PC-3 (cell line): ENCODE measurements around the gene MAP2K4. TPM values are rescaled to one million over a fixed set of nuclear protein-coding genes. Genes with fewer than 3 reads are reported as not detected.
A peak's percentile ranks its signal among the peaks of the same experiment; 100 is the strongest.

Experiments used
- ATAC-seq: fragments of 200-7000 bp; cut with Tn5 transposase; 2 replicates; pipeline ENCODE4 v1.9.1; 2020; ENCODE audit warnings: mild to moderate bottlenecking, moderate library complexity
- BruUV-seq: library from RNA; stranded (reverse); fragments of 400-500 nt; replicated peaks from 2 replicates; lab custom pipeline; 2021; lab: Mats Ljungman, UMichigan
- CTCF ChIA-PET: fragments of 300-600 bp; sonication (Branson Sonifier 250); formaldehyde crosslinking; loops from one replicate; lab custom pipeline; 2022; ENCODE audit warnings: antibody characterized with exemption; lab: Charles Lee
- POLR2A ChIA-PET: fragments of 300-600 bp; sonication (Branson Sonifier 250); formaldehyde crosslinking; loops from one replicate; lab custom pipeline; 2022; ENCODE audit warnings: antibody characterized with exemption; ENCODE audit not compliant: unreplicated experiment; lab: Charles Lee
- DNase-seq: peaks from one replicate; pipeline ENCODE4 v3.0.0-alpha.2; 2015
- H2AFZ ChIP-seq: fragments of 300-600 bp; sonication (generic); 2 replicates; pipeline ENCODE4 v1.6.0; 2016; ENCODE audit warnings: antibody characterized with exemption, low read length
- H3F3A ChIP-seq: fragments of 300-600 bp; sonication (generic); one replicate; pipeline ENCODE4 v1.6.0; 2017; ENCODE audit warnings: antibody characterized with exemption, low read length, control low read depth, mild to moderate bottlenecking; ENCODE audit not compliant: unreplicated experiment
- H3K27ac ChIP-seq: fragments of 300-600 bp; sonication (generic); 2 replicates; pipeline ENCODE4 v1.5.1; 2016; ENCODE audit warnings: mild to moderate bottlenecking, low read length
- H3K27me3 ChIP-seq: fragments of 300-600 bp; sonication (generic); 2 replicates; pipeline ENCODE4 v1.6.1; 2016; ENCODE audit warnings: low read length, mixed read lengths
- H3K36me3 ChIP-seq: fragments of 300-600 bp; sonication (generic); 2 replicates; pipeline ENCODE4 v1.6.1; 2016; ENCODE audit warnings: low read depth, mixed run types, low read length, mixed read lengths
- H3K4me1 ChIP-seq: fragments of 300-600 bp; sonication (generic); 2 replicates; pipeline ENCODE4 v1.5.1; 2016; ENCODE audit warnings: low read length; ENCODE audit not compliant: insufficient read depth
- H3K4me2 ChIP-seq: fragments of 300-600 bp; sonication (generic); 2 replicates; pipeline ENCODE4 v1.6.0; 2016; ENCODE audit warnings: low read length
- H3K4me3 ChIP-seq: fragments of 300-600 bp; sonication (generic); 2 replicates; pipeline ENCODE4 v1.5.1; 2016; ENCODE audit warnings: mild to moderate bottlenecking, low read length, mixed read lengths
- H3K79me2 ChIP-seq: fragments of 300-600 bp; sonication (generic); 2 replicates; pipeline ENCODE4 v1.6.1; 2017; ENCODE audit warnings: low read length, mixed read lengths
- H3K9ac ChIP-seq: fragments of 300-600 bp; sonication (generic); 2 replicates; pipeline ENCODE4 v1.6.0; 2016; ENCODE audit warnings: mild to moderate bottlenecking, low read length
- H3K9me2 ChIP-seq: fragments of 300-600 bp; sonication (generic); replicated peaks from 2 replicates; pipeline ENCODE4 v1.6.1; 2016; ENCODE audit warnings: mixed run types, low read length, mixed read lengths
- H3K9me3 ChIP-seq: fragments of 300-600 bp; sonication (generic); 2 replicates; pipeline ENCODE4 v1.6.1; 2016; ENCODE audit warnings: low read length, mixed read lengths
- H4K20me1 ChIP-seq: fragments of 300-600 bp; sonication (generic); 2 replicates; pipeline ENCODE4 v1.6.1; 2016; ENCODE audit warnings: low read length, mixed read lengths
- CTCF ChIP-seq: fragments of 300-600 bp; sonication (generic); conservative IDR thresholded peaks from 2 replicates; pipeline ENCODE4 v1.5.1; 2017; ENCODE audit warnings: antibody characterized with exemption, low read depth, mild to moderate bottlenecking, low read length
- EZH2 ChIP-seq: fragments of 300-600 bp; sonication (generic); IDR thresholded peaks from one replicate; pipeline ENCODE4 v1.6.1; 2017; ENCODE audit warnings: antibody characterized with exemption, mild to moderate bottlenecking, low read length; ENCODE audit not compliant: unreplicated experiment
- EZH2phosphoT487 ChIP-seq: fragments of 300-600 bp; sonication (generic); IDR thresholded peaks from 2 replicates; pipeline ENCODE4 v1.6.1; 2018; ENCODE audit warnings: mild to moderate bottlenecking, antibody characterized with exemption, low read length, borderline replicate concordance
- intact Hi-C: fragments of 100-400 bp; cut with micrococcal nuclease; formaldehyde crosslinking; loops from 2 replicates; pipeline ENCODE4 v1.9.0; 2023
- total RNA-seq: library from RNA; depleted of rRNA; stranded (reverse); fragments of >200 nt; gene quantifications from 2 replicates; pipeline ENCODE4 v1.2.3, GENCODE V29; 2014

The MAP2K4 gene
- total RNA-seq, 1 experiment from 2014 or later: 35.5 TPM

DNA sequence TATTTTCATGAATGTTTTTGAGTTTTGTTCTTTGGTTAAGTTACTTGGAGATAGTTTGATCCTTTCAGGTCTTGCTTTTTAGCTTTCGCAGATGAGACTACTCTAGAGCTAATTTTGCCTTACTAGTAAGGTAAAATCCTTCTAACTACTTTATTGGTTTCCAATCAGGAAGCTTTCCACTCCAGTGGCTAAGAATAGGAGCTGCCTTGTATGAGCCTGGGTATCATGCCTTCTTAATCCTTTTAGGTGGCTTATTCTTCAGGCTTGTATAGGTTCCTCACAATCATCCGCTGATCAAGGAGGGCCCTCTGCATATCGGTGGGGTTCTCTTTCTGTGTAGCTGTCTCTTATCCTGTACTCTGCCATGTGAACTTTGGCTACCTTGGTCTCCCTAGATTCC lies 53.7 kb downstream of the MAP2K4 start:
- no TSS peak for BruUV-seq
- no peak overlapping the region for H3K27ac ChIP-seq
- intact Hi-C loops: no loop called here
- TF ChIP-seq CTCF (no peak), EZH2phosphoT487 (no peak), EZH2 (no peak)
- no peak for DNase-seq
- H3K4me3 ChIP-seq: no peak overlapping the region
- H3F3A ChIP-seq: peaks cover 4% of the 10 kb centered on the region
- H3K9me2 ChIP-seq: no peaks in the 10 kb centered on the region
- H3K4me1 ChIP-seq: peaks cover 12% of the 10 kb centered on the region
- ATAC-seq: no peak
- POLR2A ChIA-PET: no interaction called here
- no peak overlapping the region for H3K4me2 ChIP-seq
- no peak overlapping the region for H2AFZ ChIP-seq
- peaks cover 19% of the 10 kb centered on the region; the same call in 1 of the 2 replicates for H3K36me3 ChIP-seq
- no peaks in the 10 kb centered on the region for H3K9me3 ChIP-seq
- CTCF ChIA-PET: no interaction called here
- no peak overlapping the region for H3K9ac ChIP-seq
- no peaks in the 10 kb centered on the region for H4K20me1 ChIP-seq
- peaks cover 8% of the 10 kb centered on the region; the same call in 1 of the 2 replicates for H3K79me2 ChIP-seq
- no peaks in the 10 kb centered on the region for H3K27me3 ChIP-seq

GRCh38 chr17:12077773-12078172 lies 57.1 kb downstream of the MAP2K4 start:
- Histone ChIP-seq H3K4me2 (no peak overlapping the region), H4K20me1 (no peaks in the 10 kb centered on the region), H3K27me3 (no peaks in the 10 kb centered on the region), H3F3A (no peaks in the 10 kb centered on the region), H3K9ac (no peak overlapping the region), H3K4me3 (no peak overlapping the region), H3K4me1 (no peaks in the 10 kb centered on the region), H3K9me3 (no peaks in the 10 kb centered on the region), H3K27ac (no peak overlapping the region), H3K9me2 (no peaks in the 10 kb centered on the region), H3K79me2 (0 out of 2 replicates have a peak, but pooled peaks cover 5% of the 10 kb centered on the region), H2AFZ (no peak overlapping the region), H3K36me3 (peaks cover 19% of the 10 kb centered on the region; the same call in 1 of the 2 replicates)
- BruUV-seq: no TSS peak
- intact Hi-C loops: no loop called here
- CTCF ChIA-PET: no interaction called here
- POLR2A ChIA-PET: no interaction called here
- DNase-seq (no peak), ATAC-seq (no peak)
- TF ChIP-seq CTCF (no peak), EZH2phosphoT487 (no peak), EZH2 (no peak)

- H3K9me3 ChIP-seq: no peaks in the 10 kb centered on the region
- H3K9me2 ChIP-seq: no peaks in the 10 kb centered on the region
- ChIA-PET CTCF (no interaction called here), POLR2A (no interaction called here)
- no peaks in the 10 kb centered on the region for H4K20me1 ChIP-seq
- H3K9ac ChIP-seq: no peak overlapping the region
- intact Hi-C loops: no loop called here
- no peak overlapping the region for H3K27ac ChIP-seq
- BruUV-seq: no TSS peak
- H3K79me2 ChIP-seq: 0 out of 2 replicates have a peak, but pooled peaks cover 5% of the 10 kb centered on the region
- no peaks in the 10 kb centered on the region for H3K27me3 ChIP-seq
- peaks cover 25% of the 10 kb centered on the region; the same call in 1 of the 2 replicates for H3K36me3 ChIP-seq
- H3K4me2 ChIP-seq: no peak overlapping the region
- H2AFZ ChIP-seq: no peak overlapping the region
- no peaks in the 10 kb centered on the region for H3F3A ChIP-seq
- no peak for TF ChIP-seq CTCF
- no peak for TF ChIP-seq EZH2phosphoT487
- TF ChIP-seq EZH2: no peak
- H3K4me1 ChIP-seq: no peaks in the 10 kb centered on the region
- no peak overlapping the region for H3K4me3 ChIP-seq
- ATAC-seq: no peak
- DNase-seq: peak; percentile 28
These were observed 58.1 kb downstream of the MAP2K4 start for GRCh38 chr17:12078791-12079190.
